ENCODE data around the gene NPR1. TPM values are rescaled to one million over a fixed set of nuclear protein-coding genes. Genes with fewer than 3 reads are reported as not detected.

NPR1 gene
- total RNA-seq, 6 experiments from 2014 or later, result 0.05 TPM; not detected in 5

DNA sequence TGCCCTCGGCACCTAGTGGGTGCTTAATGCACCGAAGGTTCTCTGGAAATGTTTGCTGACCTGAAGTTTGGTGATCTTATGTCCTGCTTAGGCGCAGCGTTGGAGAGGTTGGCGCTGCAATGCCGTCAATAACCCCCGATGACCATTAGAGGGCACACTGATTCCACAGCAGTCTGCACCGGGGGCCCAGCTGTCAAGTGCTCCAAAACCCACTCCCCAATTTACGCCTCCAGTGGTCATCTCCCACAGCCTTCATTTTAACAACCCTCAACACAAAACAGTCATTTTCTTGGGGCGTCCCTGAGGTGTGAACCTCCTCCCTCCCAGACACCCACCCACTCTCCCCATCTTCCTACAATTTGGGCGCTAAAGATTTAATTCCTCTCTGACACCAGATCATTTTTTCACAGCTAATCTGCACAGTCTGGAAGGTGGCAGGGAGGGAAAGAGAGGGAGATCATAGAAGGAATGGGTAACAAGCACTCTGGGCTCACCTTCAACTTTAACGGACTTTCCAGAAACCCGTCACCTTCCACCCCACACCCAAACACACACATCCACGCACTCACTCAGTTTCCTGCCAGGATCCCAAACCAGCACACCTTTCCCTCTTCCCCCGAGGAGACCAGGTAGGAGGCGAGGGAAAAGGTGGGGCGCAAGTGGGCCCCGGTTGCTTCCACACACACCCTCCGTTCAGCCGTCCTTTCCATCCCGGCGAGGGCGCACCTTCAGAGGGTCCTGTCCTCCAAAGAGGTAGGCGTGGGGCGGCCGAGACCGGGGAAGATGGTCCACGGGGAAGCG, 570 bp upstream of the NPR1 start:
- TF ChIP-seq, protein P1, sequence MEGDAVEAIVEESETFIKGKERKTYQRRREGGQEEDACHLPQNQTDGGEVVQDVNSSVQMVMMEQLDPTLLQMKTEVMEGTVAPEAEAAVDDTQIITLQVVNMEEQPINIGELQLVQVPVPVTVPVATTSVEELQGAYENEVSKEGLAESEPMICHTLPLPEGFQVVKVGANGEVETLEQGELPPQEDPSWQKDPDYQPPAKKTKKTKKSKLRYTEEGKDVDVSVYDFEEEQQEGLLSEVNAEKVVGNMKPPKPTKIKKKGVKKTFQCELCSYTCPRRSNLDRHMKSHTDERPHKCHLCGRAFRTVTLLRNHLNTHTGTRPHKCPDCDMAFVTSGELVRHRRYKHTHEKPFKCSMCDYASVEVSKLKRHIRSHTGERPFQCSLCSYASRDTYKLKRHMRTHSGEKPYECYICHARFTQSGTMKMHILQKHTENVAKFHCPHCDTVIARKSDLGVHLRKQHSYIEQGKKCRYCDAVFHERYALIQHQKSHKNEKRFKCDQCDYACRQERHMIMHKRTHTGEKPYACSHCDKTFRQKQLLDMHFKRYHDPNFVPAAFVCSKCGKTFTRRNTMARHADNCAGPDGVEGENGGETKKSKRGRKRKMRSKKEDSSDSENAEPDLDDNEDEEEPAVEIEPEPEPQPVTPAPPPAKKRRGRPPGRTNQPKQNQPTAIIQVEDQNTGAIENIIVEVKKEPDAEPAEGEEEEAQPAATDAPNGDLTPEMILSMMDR (IDR thresholded peaks at IDR 0.05), result peak; percentile 90
- H3K4me3 Mint-ChIP-seq, result peak overlapping the region; percentile 85
- H3K27ac Mint-ChIP-seq, result no peak overlapping the region
- H3K4me1 Mint-ChIP-seq (ENCODE audit: low read depth), result peaks cover 21% of the 10 kb centered on the region
- H3K36me3 Mint-ChIP-seq (ENCODE audit: low read depth), result no peaks in the 10 kb centered on the region
- DNase-seq, result no peak
- H3K9me3 Mint-ChIP-seq, result no peaks in the 10 kb centered on the region
- H3K27me3 Mint-ChIP-seq (ENCODE audit: insufficient read depth), result peaks cover 43% of the 10 kb centered on the region

DNA sequence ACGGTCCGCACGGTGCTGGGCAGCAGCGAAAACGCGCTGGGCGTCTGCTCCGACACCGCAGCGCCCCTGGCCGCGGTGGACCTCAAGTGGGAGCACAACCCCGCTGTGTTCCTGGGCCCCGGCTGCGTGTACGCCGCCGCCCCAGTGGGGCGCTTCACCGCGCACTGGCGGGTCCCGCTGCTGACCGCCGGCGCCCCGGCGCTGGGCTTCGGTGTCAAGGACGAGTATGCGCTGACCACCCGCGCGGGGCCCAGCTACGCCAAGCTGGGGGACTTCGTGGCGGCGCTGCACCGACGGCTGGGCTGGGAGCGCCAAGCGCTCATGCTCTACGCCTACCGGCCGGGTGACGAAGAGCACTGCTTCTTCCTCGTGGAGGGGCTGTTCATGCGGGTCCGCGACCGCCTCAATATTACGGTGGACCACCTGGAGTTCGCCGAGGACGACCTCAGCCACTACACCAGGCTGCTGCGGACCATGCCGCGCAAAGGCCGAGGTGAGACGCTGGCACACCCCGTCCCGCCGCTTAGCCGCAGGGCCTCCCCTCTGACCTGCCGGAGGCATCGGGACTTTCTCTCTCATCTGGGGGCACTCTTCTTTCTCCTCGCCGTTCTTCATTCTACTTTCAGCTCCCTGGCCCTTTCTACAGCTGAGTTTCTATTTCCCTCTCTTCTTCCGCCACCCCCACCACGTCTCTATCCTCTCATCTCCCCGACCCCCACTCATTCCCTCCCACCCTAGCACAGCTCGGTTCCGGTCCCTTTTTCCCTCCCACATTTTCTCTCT, 1.0 kb downstream of the NPR1 start:
- Mint-ChIP-seq H3K27me3 (ENCODE audit: insufficient read depth) (peaks cover 43% of the 10 kb centered on the region), H3K36me3 (ENCODE audit: low read depth) (no peaks in the 10 kb centered on the region), H3K4me3 (peak overlapping the region; percentile 63), H3K4me1 (ENCODE audit: low read depth) (peaks cover 29% of the 10 kb centered on the region), H3K27ac (no peak overlapping the region), H3K9me3 (no peaks in the 10 kb centered on the region)
- no peak for DNase-seq
- TF ChIP-seq, protein P1 (IDR thresholded peaks at IDR 0.05), result peak; percentile 34; the same call in 1 of the 2 replicates

DNA sequence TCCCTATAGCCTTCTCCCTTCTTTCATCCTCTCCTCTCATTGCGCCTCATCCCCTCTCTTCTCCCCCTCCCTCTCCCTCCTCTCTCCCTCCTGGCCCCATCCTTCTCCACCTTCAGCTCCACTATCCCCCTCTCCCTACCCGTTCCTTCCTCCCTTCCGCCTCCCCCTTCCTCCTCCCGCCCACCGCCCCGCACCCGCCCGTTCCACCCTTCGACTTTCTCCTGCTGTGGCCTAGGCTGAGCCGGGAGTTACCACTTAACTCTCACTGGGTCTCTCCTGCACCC, 1.6 kb downstream of the NPR1 start:
- Mint-ChIP-seq H3K4me3 (peak overlapping the region; percentile 63; the same call in 1 of the 2 replicates), H3K4me1 (ENCODE audit: low read depth) (peaks cover 29% of the 10 kb centered on the region), H3K9me3 (no peaks in the 10 kb centered on the region), H3K27me3 (ENCODE audit: insufficient read depth) (peaks cover 45% of the 10 kb centered on the region), H3K27ac (no peak overlapping the region), H3K36me3 (ENCODE audit: low read depth) (no peaks in the 10 kb centered on the region)
- DNase-seq, result no peak
- TF ChIP-seq, protein P1 (IDR thresholded peaks at IDR 0.05), result no peak

DNA sequence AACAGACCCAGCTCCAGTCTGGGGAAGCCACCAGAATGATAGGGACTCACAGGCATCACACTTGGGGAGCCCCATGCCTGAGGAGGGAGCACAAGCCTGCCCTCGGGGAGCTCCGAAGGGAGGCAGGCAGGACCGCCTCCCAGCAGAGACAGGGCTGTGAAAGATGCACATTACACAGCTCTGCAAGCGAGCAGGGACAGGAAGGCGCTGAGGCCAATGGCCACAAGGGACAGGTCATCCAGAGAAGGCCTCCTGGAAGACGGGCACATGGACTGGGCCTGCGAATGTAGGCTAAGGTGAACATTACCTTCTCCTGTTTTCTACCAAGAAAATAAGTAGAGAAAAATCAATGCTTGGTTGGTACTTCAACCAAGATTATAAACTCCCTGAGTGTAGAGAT, 4.2 kb downstream of the NPR1 start:
- Mint-ChIP-seq H3K27ac (no peak overlapping the region), H3K36me3 (ENCODE audit: low read depth) (no peaks in the 10 kb centered on the region), H3K4me1 (ENCODE audit: low read depth) (peaks cover 25% of the 10 kb centered on the region), H3K27me3 (ENCODE audit: insufficient read depth) (peaks cover 55% of the 10 kb centered on the region), H3K9me3 (no peaks in the 10 kb centered on the region), H3K4me3 (no peak overlapping the region)
- no peak for DNase-seq
- TF ChIP-seq, protein P1 (IDR thresholded peaks at IDR 0.05), result no peak

DNA sequence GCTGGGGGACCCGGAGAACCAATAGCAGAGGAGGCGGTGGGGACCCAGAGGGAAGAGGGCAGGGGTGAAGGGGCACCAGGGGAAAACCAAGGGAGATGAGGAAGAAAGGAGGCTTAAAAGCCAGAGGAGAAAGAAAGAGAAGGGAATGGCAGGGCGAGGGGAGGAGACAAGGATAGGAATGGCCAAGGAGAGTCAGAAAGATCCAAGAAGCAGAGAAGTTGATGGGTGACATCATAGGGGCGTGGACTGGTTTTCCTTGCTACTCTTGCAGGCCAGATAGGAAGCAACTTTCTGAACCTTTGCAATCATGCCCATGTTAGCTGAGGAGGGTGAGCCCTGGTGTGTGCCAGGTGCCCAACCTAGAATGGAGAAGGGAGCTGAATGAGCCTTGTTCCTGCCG, 5.4 kb downstream of the NPR1 start:
- TF ChIP-seq, protein P1 (IDR thresholded peaks at IDR 0.05), result no peak
- H3K27me3 Mint-ChIP-seq (ENCODE audit: insufficient read depth), result peaks cover 48% of the 10 kb centered on the region
- H3K9me3 Mint-ChIP-seq, result no peaks in the 10 kb centered on the region
- H3K27ac Mint-ChIP-seq, result no peak overlapping the region
- no peaks in the 10 kb centered on the region for H3K36me3 Mint-ChIP-seq (ENCODE audit: low read depth)
- no peak overlapping the region for H3K4me3 Mint-ChIP-seq
- H3K4me1 Mint-ChIP-seq (ENCODE audit: low read depth), result peaks cover 14% of the 10 kb centered on the region
- peak; percentile 12 for DNase-seq

Data from HFFc6 (cell line).